ENCODE measurements around the gene PDE4B.
A peak's percentile ranks its signal among the peaks of the same experiment; 100 is the strongest.

The PDE4B gene

DNA sequence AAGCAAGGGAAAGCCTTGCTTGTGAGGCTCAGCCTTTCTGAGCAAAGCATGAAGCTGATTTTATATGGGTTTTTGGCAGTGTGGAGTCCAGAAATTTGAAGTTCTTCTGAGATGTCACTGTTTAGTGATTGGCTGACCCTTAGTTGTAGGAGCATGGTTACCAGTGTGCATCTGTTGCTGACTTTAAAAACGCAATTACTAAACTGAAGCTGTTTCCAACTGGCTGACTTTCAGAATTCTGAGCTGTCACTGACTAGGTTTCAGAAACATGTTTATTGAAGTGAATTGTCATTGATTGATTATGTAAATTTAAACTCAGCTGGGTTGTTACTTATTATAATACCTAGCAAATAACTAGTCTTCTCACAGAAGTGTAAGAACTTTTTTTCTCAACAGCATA, 89.4 kb downstream of the PDE4B start:
- no peak for DNase-seq (ENCODE audit: low read depth)

DNA sequence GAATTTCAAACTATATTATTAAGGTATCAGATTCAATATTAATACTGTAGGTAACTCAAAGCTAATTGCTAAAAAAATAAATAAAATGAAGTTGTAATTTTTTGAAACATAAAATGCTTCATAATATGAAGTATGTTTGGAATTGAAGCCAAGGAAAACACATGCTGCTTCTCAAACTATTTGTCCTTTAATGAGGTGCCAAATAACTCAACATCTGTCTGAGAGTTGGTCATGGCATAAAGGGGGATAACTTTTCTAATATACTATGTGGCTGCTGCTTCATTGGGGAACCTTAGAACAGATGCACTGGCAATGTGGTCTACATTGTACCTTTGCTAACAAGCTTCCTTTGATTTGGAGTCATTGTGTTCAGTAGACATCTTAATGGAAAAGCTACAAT, 96.7 kb downstream of the PDE4B start:
- DNase-seq (ENCODE audit: low read depth), result no peak

DNA sequence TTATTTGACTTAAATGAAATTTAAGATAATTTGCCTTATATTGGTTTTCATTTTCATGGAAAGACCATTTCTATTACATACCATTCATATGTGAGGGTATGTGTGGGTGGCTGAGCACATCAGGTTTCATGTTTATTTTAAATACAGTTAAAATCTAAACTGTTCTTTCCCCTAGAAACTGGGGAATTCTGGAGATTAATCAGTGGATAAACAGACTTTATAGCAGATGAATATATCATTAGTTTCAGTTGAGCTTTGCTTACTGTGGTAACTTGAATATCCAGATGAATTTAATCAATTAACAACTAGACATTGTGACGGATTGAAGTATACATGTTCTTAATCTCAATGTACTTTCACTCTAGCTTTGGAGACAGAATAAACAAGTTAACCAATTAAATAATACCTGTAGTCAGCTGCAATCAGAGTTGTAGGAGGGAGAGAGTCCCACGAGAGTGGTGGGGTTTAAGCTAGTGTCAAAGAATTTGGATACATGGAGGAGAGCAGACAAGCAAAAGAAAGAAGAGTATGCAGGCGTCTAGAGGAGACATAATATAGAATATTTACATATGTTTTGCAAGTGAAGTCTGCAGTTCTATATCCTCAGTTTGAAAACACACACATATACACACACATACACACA, 97.6 kb downstream of the PDE4B start:
- DNase-seq (ENCODE audit: low read depth), result no peak

DNA sequence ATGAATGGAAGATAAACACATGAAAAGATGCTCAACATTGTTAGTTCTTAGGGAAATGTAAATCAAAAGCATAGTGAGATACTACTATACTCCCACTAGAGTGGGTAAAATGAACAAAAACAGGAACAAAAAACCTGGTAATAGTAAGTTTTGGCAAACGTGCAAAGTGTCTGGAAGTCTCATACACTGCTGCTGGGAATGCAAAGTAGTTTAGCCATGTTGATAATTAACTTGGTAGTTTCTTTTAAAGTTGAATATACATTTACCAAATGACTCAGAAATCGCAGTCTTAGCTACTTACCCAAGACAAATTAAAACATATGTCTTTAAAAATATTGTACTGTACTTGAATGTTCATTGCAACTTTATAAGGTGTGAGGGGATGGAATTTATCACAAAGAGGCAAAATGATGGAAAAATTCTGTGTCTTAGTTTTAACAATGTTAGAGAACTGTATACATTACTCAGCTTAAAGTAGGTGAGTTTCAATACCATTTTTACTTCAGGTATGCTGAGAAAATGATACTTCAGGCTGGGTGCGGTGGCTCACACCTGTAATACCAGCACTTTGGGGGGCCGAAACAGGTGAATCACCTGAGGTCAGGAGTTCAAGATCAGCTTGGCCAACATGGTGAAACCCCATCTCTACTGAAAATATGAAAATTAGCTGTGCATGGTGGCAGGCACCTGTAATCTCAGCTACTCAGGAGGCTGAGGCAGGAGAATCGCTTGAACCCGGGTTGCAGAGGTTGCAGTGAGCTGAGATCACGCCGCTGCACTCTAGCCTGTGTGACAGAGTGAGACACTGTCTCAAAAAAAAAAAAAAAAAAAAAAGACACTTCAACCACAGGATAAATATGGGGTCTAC, 102.3 kb downstream of the PDE4B start:
- DNase-seq (ENCODE audit: low read depth), result no peak

DNA sequence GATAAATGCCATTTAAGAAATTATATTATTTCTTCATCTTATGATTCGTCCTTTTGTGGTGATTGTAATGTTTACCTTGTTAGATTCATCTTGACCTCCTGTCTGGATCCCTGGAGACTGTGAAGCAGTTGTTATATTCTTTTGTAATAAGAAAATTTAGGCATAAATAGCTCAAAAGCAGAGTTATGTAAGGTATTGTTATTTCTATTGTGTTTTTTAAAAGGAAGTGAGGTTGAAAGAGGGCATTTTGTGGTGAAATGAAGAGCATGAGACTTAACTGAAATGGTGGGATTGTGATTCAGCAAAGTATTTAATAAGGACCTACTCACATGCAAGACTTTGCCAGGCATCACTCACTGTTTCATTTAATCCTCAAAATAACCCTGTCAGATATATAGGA, 104.0 kb downstream of the PDE4B start:
- no peak for DNase-seq (ENCODE audit: low read depth)

DNA sequence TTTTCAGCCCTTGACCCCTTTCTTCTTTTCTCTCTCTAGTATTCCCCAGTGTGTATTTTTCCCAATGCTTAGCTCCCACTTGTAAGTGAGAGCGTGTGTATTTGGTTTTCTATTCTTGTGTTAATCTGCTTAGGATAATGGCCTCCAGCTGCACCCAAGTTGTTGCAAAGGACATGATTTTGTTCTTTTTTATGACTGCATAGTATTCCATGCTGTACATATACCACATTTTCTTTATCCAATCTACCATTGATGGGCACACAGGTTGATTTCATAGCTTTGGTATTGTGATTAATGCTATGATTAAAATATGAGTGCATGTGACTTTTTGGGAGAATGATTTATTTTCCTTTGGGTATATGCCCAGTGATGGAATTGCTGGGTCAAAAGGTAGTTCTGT, 104.8 kb downstream of the PDE4B start:
- no peak for DNase-seq (ENCODE audit: low read depth)

DNA sequence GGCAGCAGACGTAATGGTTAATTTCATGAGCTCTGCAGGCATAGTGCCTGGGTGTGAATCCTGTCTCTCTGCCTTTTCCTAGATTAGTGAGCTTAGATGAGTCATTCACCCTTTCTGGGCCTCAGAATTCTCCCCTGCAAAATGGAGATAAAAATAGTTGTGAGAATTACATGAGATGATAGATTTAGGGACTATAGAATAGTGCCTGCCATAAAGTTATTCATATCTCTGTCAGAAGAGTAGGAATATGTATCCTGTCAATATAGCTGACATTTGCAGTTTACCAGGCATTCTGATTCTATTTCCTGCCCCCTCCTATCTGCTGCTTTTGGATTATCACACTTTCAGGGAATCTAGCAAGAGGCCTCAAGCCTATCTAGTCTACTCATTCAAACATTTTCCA, 112.0 kb downstream of the PDE4B start:
- DNase-seq (ENCODE audit: low read depth), result peak; percentile 31

DNA sequence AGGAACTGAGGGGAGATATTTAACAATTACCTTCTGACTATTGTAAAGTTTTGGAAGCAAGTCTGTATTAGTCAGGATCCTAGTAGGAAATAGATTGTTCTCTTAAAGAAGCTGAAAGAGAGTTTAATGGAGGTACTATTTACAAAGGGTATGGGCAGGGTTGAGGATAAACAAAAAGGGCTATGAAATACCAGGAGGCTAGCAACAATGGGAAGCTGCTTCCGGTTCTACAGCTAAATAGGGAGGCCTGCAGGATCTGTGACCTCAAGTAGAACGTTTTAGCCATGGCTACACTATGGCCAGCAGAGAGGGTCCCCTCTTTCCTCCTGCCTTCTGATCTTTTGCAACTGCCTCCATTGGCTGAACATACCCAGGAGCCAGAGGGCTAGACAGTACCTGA, 117.7 kb downstream of the PDE4B start:
- no peak for DNase-seq (ENCODE audit: low read depth)

DNA sequence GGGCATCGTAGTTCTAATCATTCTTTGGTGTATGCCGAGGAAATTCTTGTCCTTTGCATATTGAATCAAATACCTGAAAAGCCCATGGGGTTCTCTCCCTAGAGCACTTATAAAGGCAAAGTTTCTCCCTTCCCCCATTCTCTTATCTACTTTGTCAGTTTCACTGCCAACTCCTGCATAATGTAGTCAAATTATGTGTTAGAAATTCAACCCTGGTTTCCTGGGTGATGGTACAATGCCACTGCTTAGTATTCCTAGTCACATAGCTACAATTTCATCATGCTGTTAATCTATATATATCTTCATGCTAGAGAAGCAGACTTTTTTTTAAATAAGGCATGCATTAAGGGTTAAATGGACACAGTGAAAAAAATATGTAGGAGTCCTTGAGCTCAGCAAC, 119.0 kb downstream of the PDE4B start:
- no peak for DNase-seq (ENCODE audit: low read depth)

DNA sequence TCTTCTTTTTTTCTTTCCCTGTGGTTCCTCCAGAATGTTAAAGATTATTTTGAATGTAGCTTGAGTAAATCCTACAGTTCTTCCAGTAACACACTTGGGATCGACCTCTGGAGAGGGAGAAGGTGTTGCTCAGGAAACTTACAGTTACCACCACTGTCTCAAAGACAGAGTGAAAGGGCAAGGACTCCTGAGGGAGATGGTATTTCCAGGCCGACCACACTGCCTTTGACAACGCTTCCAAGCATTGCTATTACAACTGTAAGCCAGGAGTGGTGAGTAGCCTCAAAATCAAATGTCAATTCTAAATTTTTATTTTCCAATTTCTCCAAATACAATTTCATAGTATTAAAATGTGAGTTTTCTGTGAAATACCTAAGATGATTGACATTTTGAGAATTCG, 125.9 kb downstream of the PDE4B start:
- no peak for DNase-seq (ENCODE audit: low read depth)

DNA sequence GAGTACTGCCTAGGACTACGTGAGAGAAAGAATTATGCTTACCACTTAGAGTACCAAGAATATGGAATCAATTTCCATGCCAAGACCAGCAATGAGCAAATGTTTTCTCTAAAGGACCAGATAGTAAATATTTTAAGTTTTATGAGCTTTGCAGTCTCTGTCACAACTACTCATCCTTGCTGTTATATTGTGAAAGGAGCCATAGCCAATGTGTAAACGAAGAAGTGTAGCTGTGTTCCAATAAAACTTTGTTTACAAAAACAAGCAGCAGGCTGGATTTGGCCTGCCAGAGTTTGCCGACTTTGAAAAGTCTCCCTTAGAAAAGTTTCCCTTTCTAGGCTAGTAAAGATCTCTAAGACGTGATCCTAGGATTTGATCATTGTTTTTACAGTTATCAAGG, 128.8 kb downstream of the PDE4B start:
- no peak for DNase-seq (ENCODE audit: low read depth)

DNA sequence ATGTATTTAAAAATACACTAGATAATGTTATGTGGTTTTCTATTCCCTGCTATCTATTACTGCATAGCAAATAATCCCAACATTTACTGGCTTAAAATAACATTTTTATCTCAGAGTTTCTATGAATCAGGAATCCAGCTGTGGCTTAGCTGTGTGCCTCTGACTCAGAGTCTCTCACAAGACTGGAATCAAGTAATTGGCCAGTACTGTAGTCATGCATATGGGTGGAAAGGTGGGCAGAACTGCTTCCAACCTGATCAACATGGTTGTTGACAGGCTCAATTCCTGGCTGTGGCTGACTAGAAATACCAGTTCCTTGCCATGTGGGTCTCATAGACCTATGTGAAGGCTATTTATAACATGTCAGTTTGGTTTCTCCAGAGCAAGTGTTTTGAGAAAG, 131.8 kb downstream of the PDE4B start:
- peak; percentile 91 for DNase-seq (ENCODE audit: low read depth)

DNA sequence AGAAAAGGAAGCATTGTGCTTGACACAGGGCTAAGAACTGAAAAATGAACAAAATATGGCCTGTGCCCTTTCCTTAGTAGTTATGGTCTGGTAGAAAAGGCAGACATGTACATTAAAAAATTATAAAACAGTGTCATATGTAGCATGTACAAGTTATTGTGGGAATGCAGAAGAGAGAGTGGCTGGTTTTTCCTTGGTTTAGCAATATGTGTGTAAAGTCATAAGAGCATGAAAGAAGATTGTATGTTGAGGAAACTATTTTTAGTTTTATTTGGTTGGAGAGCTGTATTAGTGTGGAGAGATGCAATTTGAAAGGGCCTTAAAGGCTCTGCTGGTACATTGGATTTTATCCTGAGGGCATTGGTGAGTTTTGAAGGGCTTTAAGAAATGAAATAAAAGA, 145.8 kb downstream of the PDE4B start:
- DNase-seq (ENCODE audit: low read depth), result no peak

DNA sequence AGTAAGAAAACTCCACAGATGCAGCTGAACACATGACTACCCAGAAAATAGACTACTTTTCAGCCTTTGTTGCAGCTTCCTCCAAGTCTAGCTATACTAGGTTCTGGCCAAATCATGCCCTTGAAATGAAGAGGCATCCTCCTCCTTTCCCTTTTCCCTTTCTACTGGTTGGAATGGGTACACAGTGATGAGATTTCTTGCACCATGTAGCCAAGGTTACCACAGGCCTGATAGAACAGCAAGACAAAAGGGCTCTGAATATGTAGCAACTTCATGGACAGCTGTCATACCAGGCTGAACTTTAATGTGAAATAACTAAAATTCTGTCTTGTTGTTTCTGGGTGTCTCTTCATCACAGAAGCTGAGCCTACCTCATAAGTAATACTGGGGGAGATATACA, 146.5 kb downstream of the PDE4B start:
- DNase-seq (ENCODE audit: low read depth), result peak; percentile 32

DNA sequence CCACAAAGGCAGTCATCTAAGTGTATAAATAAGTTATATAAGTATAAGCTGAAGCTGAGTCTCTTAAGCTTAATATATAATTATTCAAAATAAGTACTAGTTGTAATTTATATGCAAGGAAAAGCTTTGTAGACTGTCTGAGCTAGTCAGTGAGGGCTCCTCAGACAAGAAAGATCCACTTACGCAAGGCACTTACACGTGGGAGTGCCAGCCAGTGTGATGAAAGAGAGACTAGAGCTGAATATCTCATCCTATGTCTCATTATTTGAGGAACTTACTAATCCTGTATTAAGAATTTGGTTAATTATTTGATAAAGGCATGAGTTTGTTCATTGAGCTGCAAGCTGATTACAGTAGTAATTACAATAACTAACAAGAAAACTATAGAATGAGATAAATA, 146.9 kb downstream of the PDE4B start:
- peak; percentile 80 for DNase-seq (ENCODE audit: low read depth)

DNA sequence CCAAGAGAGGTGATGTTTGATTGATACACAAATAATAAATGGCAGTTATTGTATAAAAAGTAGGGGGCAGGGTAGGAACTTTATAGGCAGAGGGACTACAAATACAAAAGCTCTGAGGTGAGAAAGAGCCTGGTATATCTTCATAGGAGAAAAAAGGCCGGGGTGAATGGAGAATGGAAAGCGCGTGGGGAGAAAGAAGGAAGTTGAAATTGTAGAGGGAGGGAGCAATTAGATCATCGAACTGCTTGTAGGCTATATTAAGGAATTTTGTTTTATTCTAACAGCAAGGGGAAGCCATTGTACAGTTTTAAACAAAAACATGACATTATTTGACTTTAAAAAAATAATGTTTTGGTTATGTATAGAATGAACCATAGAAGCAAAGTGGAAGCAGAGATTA, 147.4 kb downstream of the PDE4B start:
- DNase-seq (ENCODE audit: low read depth), result no peak

DNA sequence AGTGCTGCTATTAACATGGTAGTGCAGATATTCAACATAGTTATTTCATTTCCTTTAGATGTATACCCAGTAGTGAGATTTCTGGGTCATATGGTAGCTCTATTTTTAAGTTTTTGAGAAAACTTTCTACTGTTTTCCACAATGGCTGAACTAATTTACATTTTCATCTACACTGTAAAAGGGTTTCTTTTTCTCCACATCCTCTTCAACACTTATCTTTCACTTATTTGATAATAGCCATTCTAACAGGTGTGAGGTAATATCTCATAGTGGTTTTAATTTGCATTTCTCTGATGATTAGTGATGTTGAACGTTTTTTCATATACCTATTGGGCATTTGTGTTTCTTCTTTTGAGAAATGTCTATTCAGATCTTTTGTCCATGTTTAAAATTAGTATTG, 149.8 kb downstream of the PDE4B start:
- no peak for DNase-seq (ENCODE audit: low read depth)

DNA sequence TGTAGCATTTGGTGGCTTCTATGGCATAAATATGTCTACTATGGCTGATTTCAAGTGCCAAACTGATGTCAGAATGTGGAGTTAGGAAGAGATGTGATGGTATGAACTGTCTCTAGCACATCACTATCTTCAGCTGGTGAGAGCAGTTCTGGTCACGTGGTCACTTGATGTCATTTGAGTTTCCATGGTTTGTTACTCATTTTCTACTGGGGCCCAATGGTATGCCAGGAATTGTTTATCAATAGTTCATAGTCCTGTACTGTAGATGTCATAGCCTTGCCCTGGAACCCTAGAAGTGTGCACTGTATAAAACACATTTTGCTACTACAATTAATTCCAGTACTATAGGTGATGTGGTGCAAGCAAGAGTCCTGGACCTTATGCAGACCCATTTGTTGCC, 153.7 kb downstream of the PDE4B start:
- no peak for DNase-seq (ENCODE audit: low read depth)

DNA sequence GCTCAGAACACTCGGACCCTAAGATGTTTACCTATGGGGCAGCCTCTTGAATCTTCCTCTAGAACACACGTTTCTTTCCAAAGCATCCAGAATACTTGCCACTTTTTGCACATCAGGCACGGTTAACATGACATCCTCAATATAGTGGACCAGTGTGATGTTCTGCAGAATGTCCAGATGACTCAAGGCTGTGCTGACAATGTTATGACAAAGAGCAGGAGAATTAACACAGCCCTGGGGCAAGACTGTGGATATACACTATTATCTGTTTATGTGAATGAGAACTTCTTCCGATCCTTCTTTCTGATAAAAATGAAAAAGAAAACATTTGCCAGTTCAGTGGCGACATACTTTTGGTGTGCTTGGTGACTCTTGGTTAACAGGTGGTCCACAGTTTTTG, 154.3 kb downstream of the PDE4B start:
- peak; percentile 12 for DNase-seq (ENCODE audit: low read depth)

DNA sequence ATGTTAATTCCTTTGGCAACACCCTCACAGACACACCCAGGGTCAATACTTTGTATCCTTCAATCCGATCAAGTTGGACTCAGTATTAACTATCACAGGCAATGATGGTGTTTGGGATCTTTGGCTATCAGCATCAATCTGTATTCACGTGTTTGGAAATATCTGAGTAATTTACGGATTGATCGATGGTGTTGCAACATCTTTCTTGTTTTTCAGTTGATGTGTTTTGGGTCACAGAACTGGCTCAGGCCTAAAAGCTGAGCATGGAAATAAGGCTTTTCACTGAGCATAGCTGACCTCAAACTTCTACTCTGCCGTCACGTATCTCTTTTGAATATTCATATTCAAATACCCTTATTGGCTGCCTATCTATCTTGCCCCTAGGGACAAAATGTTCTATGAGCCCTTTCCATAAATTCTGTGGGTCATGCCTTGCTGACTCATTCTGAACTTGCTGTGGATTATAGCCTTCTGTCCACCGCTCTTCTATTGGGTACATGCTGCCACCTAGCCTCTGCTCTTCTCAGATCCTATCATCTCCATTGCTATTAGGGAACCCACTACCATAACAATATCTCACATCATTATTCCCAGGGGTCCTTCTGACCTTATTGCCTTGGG, 156.0 kb downstream of the PDE4B start:
- peak; percentile 78 for DNase-seq (ENCODE audit: low read depth)

DNA sequence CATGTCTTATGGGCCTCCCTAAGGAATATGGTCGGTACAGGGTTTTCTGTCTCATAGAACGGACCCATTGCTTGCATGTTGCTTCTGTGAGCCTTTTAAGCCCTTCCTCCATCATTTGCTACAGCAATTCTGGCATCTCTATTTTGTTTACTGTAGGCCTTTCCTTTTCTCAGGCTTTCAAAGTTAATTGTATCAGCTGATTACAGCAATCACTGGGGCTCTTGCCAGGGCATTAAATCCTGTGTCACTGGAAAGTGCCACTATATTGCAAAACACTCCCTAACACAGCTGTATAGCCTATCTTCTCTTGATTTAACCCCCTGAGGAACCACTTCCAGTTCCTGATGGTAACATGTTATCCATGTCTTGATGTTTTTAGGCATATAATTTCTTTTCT, 156.5 kb downstream of the PDE4B start:
- peak; percentile 47 for DNase-seq (ENCODE audit: low read depth)

DNA sequence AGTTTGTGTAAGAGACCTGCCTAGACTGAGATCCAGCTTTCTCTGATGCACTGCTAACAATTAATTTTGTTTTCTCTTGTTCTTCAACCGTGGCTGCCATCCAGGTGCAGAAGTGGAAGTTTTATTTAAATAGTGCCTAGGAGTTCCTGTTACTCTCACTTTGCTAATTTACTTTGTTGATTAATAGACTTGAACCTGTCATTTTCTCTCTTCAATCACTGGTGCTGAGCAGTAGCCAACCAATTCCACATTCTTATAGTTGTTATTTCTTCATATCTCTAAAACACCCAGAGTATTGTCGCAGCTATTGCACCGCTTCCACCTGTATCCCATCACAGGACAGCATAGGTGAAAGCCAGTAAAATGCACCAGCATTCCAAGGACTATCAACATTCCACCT, 157.2 kb downstream of the PDE4B start:
- DNase-seq (ENCODE audit: low read depth), result no peak

DNA sequence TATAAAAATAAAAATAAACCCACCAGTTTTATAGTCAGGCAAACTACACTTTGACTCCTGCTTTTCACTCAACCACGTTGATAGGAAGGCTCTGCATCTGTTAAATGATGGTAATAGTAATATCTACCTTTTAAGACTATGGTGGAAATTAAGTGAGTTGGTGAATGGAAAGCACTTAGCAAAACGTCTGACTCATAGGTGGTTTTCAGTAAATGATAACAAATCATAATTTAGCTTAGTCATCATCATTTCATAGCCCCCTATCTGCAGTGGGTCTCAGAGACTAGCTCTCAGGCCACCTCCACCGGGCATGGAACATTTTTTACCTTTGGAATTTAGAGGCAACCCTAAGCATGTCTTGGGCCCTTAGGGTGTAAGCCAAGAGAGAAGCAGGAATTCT, 160.0 kb downstream of the PDE4B start:
- DNase-seq (ENCODE audit: low read depth), result peak; percentile 67
